T-cell (primary cell): ENCODE results near the gene GRIK4. TPM values are rescaled to one million over a fixed set of nuclear protein-coding genes. Genes with fewer than 3 reads are reported as not detected.
"Not testable (repeated sequence)": the region's sequence is repeated elsewhere in the genome, so short reads cannot be mapped to it uniquely, and the experiment has no call there.

ENCODE experiments used
- ATAC-seq, 4 experiments: fragments of 200-7000 bp in 3 of 4; fragments of 150-1000 bp in 1 of 4; cut with Tn5 transposase; replicated peaks in 1 of 4; 1 replicate in 3 of 4; 2 replicates in 1 of 4; pipeline ENCODE4 v1.10.0; 2021; ENCODE audit warnings: moderate library complexity in 3 of 4, mild to moderate bottlenecking in 2 of 4, moderate number of reproducible peaks in 1 of 4
- CTCF ChIA-PET, 2 donors: fragments of 300-600 bp; sonication (Branson Sonifier 250); formaldehyde crosslinking; loops; one replicate each; lab custom pipeline; 2022; ENCODE audit warnings: antibody characterized with exemption in 2 of 2; lab: Charles Lee
- POLR2A ChIA-PET, 2 donors: fragments of 300-600 bp; sonication (Branson Sonifier 250); formaldehyde crosslinking; loops; one replicate each; lab custom pipeline; 2022; ENCODE audit warnings: antibody characterized with exemption in 2 of 2; lab: Charles Lee
- DNase-seq, 35 experiments: peaks; one replicate each; pipeline versions ENCODE4 v3.0.0 to v3.0.0-alpha.2; 2013 to 2023
- H3K27ac ChIP-seq: one replicate; pipeline ENCODE4 v1.5.1; 2013; ENCODE audit warnings: low read length
- H3K27me3 ChIP-seq, 2 experiments: replicated peaks in 1 of 2; 1 replicate in 1 of 2; 2 replicates in 1 of 2; pipeline versions ENCODE4 v1.6.1 to v1.7.0; 2013; ENCODE audit warnings: low read length in 1 of 2, mixed read lengths in 1 of 2; ENCODE audit not compliant: control insufficient read depth in 2 of 2, insufficient read depth in 2 of 2; ENCODE audit errors: extremely low read depth in 1 of 2
- H3K36me3 ChIP-seq, 2 donors: 1 replicate in 1 of 2; 2 replicates in 1 of 2; pipeline versions ENCODE4 v1.6.1 to v1.7.0; 2013; ENCODE audit warnings: low read length in 1 of 2; ENCODE audit not compliant: control insufficient read depth in 2 of 2, insufficient read depth in 1 of 2; ENCODE audit errors: extremely low read depth in 1 of 2
- H3K4me1 ChIP-seq, 2 experiments: 1 replicate in 1 of 2; 2 replicates in 1 of 2; pipeline versions ENCODE4 v1.6.1 to v1.7.0; 2013; ENCODE audit warnings: low read length in 2 of 2, mixed read lengths in 1 of 2; ENCODE audit not compliant: insufficient read depth in 2 of 2, control insufficient read depth in 1 of 2; ENCODE audit errors: extremely low read depth in 1 of 2
- H3K4me3 ChIP-seq, 2 donors: 1 replicate in 1 of 2; 2 replicates in 1 of 2; pipeline versions ENCODE4 v1.5.1 to v1.7.0; 2013; ENCODE audit warnings: mild to moderate bottlenecking in 2 of 2, low read length in 1 of 2, moderate library complexity in 1 of 2; ENCODE audit not compliant: control insufficient read depth in 1 of 2; ENCODE audit errors: extremely low read depth in 1 of 2
- H3K9me3 ChIP-seq: 2 replicates; pipeline ENCODE4 v1.7.0; 2013
- H3K27ac Mint-ChIP-seq, 2 donors: one replicate each; pipeline ENCODE4 v1.8.0; 2020 to 2021; ENCODE audit warnings: mild to moderate bottlenecking in 2 of 2, mixed read lengths in 2 of 2
- H3K27me3 Mint-ChIP-seq, 2 donors: one replicate each; pipeline ENCODE4 v1.8.0; 2021 to 2022; ENCODE audit warnings: mixed read lengths in 2 of 2
- H3K36me3 Mint-ChIP-seq: one replicate; pipeline ENCODE4 v1.8.0; 2021; ENCODE audit warnings: mixed read lengths
- H3K4me1 Mint-ChIP-seq, 3 donors: one replicate each; pipeline ENCODE4 v1.8.0; 2020 to 2022; ENCODE audit warnings: mixed read lengths in 3 of 3, mild to moderate bottlenecking in 1 of 3
- H3K4me3 Mint-ChIP-seq, 3 donors: one replicate each; pipeline ENCODE4 v1.8.0; 2020 to 2022; ENCODE audit warnings: mild to moderate bottlenecking in 3 of 3, mixed read lengths in 3 of 3, moderate library complexity in 3 of 3
- H3K9me3 Mint-ChIP-seq, 3 donors: one replicate each; pipeline ENCODE4 v1.8.0; 2020 to 2022; ENCODE audit warnings: mixed read lengths in 3 of 3
- WGBS: methylation state at CpG from one replicate; pipeline ENCODE4 v1.1.5; 2013; ENCODE audit warnings: missing lambda C conversion rate; ENCODE audit not compliant: insufficient coverage; 5-methylcytosine and 5-hydroxymethylcytosine counted together
- total RNA-seq, 35 experiments: library from RNA in 6 of 35; stranded (reverse) in 6 of 35; fragments of 120-200 nt in 1 of 35; gene quantifications; one replicate each; pipeline versions ENCODE4 v1.2.1 to v1.2.4 and lab custom pipeline; 2013 to 2026

The GRIK4 gene
- total RNA-seq, 5 donors from 2014 or later (not counting 1 experiment from before 2014, with no cell fraction given), result 0.09 TPM; not detected in 4

GRCh38 chr11:121023848-121024751 lies 512.6 kb downstream of the GRIK4 start, which contains the start of gene TBCEL:
Gene TBCEL (plus strand): TSS chr11:121024102. CDS start chr11:121045691, 21,589 bp downstream.
- H3K27ac Mint-ChIP-seq, result peak within 1 kb of the TSS; percentile 74 to 80
- 3% methylated on average over 54 of the region's 54 CpGs for WGBS
- Histone ChIP-seq H3K4me1 (peaks cover 11 to 21% of the 10 kb centered on the region in 2 experiments), H3K27ac (no peak within 1 kb of the TSS), H3K4me3 (peak within 1 kb of the TSS; percentile 69 to 74), H3K27me3 (no peaks in the 10 kb centered on the region), H3K36me3 (no peaks in the 10 kb centered on the region), H3K9me3 (no peaks in the 10 kb centered on the region)
- peak within 1 kb of the TSS; percentile 86 to 94 (median 88) for H3K4me3 Mint-ChIP-seq
- ChIA-PET POLR2A (interaction anchor here (0.6 to 1.0 kb wide), 2 partner anchors 15 to 45 kb away, joined by 3 read pairs; no protein-coding TSS in a partner anchor), CTCF (no interaction called here)
- H3K36me3 Mint-ChIP-seq, result no peaks in the 10 kb centered on the region
- peaks cover 4 to 11% of the 10 kb centered on the region in 2 donors for H3K27me3 Mint-ChIP-seq
- peak; percentile 87 to 93 (median 88) for ATAC-seq
- DNase-seq, result peak; percentile 66 to 89 (median 81)
- peaks cover 33 to 41% (median 36%) of the 10 kb centered on the region in 3 donors for H3K4me1 Mint-ChIP-seq
- no peaks in the 10 kb centered on the region for H3K9me3 Mint-ChIP-seq

DNA sequence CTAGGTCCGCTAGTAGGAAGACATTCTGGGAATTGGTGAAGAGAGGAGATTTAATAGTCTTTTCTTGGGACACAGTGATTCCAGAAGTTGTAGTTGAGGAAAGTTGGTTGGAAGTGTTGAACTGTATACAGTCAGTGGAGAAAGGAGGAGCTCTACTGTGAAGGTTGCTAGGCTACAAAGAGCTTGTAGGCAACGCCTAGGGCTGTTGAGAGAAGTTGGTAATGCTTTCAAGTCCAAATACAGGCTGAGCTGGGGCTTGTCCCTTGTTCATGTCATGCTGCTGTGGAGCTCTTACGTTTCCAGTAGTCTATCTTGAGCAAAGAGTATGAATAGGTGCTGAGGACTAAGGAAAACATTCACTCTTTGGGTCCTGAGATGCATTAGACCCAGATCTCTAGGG lies 513.4 kb downstream of the GRIK4 start:
- peak in 1 of 35 experiments; percentile 14 for DNase-seq
- Mint-ChIP-seq H3K9me3 (no peaks in the 10 kb centered on the region), H3K36me3 (peaks cover 3% of the 10 kb centered on the region), H3K27me3 (peaks cover 3 to 10% of the 10 kb centered on the region in 2 donors), H3K27ac (peak overlapping the region; percentile 70 to 71), H3K4me1 (peaks cover 39 to 50% (median 44%) of the 10 kb centered on the region in 3 donors), H3K4me3 (peak overlapping the region; percentile 86 to 94 (median 88))
- no peaks in the 10 kb centered on the region for H3K27me3 ChIP-seq
- no peak overlapping the region for H3K27ac ChIP-seq
- POLR2A ChIA-PET, result interaction anchor here in 1 of 2 donors (1.0 kb wide), 1 partner anchor 14 kb away, joined by 3 read pairs; no protein-coding TSS in a partner anchor
- peaks cover 11 to 21% of the 10 kb centered on the region in 2 experiments for H3K4me1 ChIP-seq
- H3K36me3 ChIP-seq, result no peaks in the 10 kb centered on the region
- CTCF ChIA-PET, result no interaction called here
- no peaks in the 10 kb centered on the region for H3K9me3 ChIP-seq
- ATAC-seq, result no peak
- 75% methylated on average over 2 of the region's 3 CpGs for WGBS
- H3K4me3 ChIP-seq, result peak overlapping the region in 1 of 2 donors; percentile 69

DNA sequence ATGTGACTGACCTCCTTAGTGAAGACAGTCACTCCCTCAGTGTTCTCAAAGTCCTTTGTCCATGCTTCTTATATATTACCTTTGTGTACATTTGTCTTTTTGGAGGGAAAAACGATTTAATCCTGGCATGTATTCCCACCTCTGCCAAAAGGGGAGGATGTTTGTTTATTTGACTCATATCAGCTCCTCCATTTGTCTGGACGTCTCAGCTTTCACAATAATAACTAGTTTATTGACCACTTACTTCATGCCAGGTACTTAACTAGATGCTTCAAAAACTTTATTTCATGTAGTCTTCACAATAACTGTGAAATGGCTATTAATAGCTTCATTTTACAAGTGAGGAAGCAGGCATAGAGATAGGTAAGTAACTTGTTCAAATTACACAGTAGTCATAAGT lies 517.6 kb downstream of the GRIK4 start:
- no peaks in the 10 kb centered on the region for H3K27me3 Mint-ChIP-seq
- Histone ChIP-seq H3K4me1 (peaks cover 11 to 12% of the 10 kb centered on the region in 2 experiments), H3K27me3 (no peaks in the 10 kb centered on the region), H3K9me3 (no peaks in the 10 kb centered on the region), H3K4me3 (no peak overlapping the region), H3K27ac (no peak overlapping the region), H3K36me3 (no peaks in the 10 kb centered on the region)
- peaks cover 38 to 53% (median 41%) of the 10 kb centered on the region in 3 donors for H3K4me1 Mint-ChIP-seq
- no CpG with 5 or more reads among the region's 2 CpGs for WGBS
- no peaks in the 10 kb centered on the region for H3K9me3 Mint-ChIP-seq
- DNase-seq (no peak), ATAC-seq (no peak)
- H3K36me3 Mint-ChIP-seq, result peaks cover 7% of the 10 kb centered on the region
- H3K27ac Mint-ChIP-seq, result no peak overlapping the region
- POLR2A ChIA-PET, result no interaction called here
- CTCF ChIA-PET, result interaction anchor here in 1 of 2 donors (0.5 kb wide), 1 partner anchor 30 kb away, joined by 3 read pairs; no protein-coding TSS in a partner anchor
- H3K4me3 Mint-ChIP-seq, result no peak overlapping the region

DNA sequence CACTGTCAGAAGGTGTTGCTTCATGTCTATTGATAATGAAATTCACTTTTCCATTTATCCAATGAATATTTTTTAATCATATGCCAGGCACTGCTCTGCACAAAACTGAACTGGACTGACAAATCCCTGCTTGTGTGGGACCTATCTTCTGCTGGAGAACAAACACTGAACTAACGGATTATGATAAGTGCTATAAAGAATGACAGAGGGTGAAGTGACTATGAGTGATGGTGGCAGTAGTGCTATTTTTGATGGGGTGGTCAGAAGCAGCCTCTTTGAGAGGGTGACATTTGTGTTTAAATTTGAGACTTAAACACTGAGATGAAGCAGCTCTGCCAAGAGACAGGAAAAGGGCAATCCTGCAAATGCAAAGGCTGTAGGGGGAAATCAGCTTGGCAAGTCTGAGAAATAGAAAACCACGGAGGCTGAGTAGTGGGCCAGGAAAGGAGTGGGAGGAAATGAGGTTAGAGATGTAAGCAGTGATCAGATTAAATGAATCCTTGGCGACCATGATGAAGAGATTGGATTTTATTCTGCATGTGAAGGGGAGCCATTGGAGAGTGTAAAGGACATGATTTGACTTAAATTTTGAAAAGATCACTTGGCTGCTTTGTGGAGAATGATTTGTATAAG lies 518.4 kb downstream of the GRIK4 start:
- H3K9me3 Mint-ChIP-seq, result no peaks in the 10 kb centered on the region
- no peak for ATAC-seq

DNA sequence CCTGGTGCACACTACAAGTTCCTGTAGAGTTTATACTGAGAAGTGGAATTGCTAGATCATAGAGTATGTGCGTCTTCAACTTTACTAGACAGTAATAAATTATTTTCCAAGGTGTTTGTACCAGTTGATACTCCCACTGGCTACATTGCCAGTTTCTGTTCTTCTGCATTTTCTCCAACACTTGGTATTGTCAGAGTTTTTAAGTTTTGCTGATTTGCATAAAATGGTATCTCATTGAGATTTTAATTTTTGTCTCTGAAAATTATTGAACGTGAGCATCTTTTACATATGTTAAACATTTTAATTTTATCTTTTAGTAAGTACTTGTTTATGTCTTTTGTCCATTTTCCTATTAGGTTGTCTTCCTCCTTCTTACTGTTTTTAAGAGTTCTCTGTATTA lies 519.6 kb downstream of the GRIK4 start:
- H3K4me1 Mint-ChIP-seq, result peaks cover 31 to 42% (median 34%) of the 10 kb centered on the region in 3 donors

More for the DNA sequence above, 518.4 kb downstream of the GRIK4 start:
- no peaks in the 10 kb centered on the region for H3K27me3 Mint-ChIP-seq
- Histone ChIP-seq H3K9me3 (no peaks in the 10 kb centered on the region), H3K4me1 (peaks cover 5 to 6% of the 10 kb centered on the region in 2 experiments), H3K36me3 (no peaks in the 10 kb centered on the region), H3K27ac (no peak overlapping the region), H3K27me3 (no peaks in the 10 kb centered on the region), H3K4me3 (no peak overlapping the region)
- 47% methylated on average over 3 of the region's 3 CpGs for WGBS
- no peak for DNase-seq
- no peak overlapping the region for H3K4me3 Mint-ChIP-seq
- POLR2A ChIA-PET, result no interaction called here
- peaks cover 7% of the 10 kb centered on the region for H3K36me3 Mint-ChIP-seq
- CTCF ChIA-PET, result interaction anchor here in 1 of 2 donors (0.5 kb wide), 1 partner anchor 31 kb away, joined by 3 read pairs; no protein-coding TSS in a partner anchor
- H3K27ac Mint-ChIP-seq, result no peak overlapping the region
- peaks cover 32 to 46% (median 33%) of the 10 kb centered on the region in 3 donors for H3K4me1 Mint-ChIP-seq

GRCh38 chr11:121031648-121032047 lies 520.1 kb downstream of the GRIK4 start:
- H3K36me3 Mint-ChIP-seq, H3K27me3 Mint-ChIP-seq, H3K9me3 Mint-ChIP-seq, ATAC-seq, CTCF ChIA-PET, H3K36me3 ChIP-seq, POLR2A ChIA-PET, DNase-seq, H3K27ac ChIP-seq, H3K4me3 ChIP-seq, H3K27me3 ChIP-seq, H3K27ac Mint-ChIP-seq, H3K9me3 ChIP-seq, H3K4me3 Mint-ChIP-seq, H3K4me1 ChIP-seq: not testable (repeated sequence)
- peaks cover 31 to 47% (median 32%) of the 10 kb centered on the region in 3 donors for H3K4me1 Mint-ChIP-seq
- no CpG with 5 or more reads among the region's 4 CpGs for WGBS

More for the DNA sequence above, 519.6 kb downstream of the GRIK4 start:
- no peaks in the 10 kb centered on the region for H3K9me3 Mint-ChIP-seq
- no peak overlapping the region for H3K27ac Mint-ChIP-seq
- no CpG with 5 or more reads among the region's 2 CpGs for WGBS
- Histone ChIP-seq H3K36me3 (no peaks in the 10 kb centered on the region), H3K9me3 (no peaks in the 10 kb centered on the region), H3K27me3 (no peaks in the 10 kb centered on the region), H3K27ac (no peak overlapping the region), H3K4me1 (no peaks in the 10 kb centered on the region), H3K4me3 (no peak overlapping the region)
- CTCF ChIA-PET, result no interaction called here
- no peak for DNase-seq
- POLR2A ChIA-PET, result no interaction called here
- H3K27me3 Mint-ChIP-seq, result no peaks in the 10 kb centered on the region
- H3K36me3 Mint-ChIP-seq, result peaks cover 7% of the 10 kb centered on the region
- H3K4me3 Mint-ChIP-seq, result no peak overlapping the region
- no peak for ATAC-seq
